ENCODE data around the gene C16orf90.

C16orf90 gene

GRCh38 chr16:3498988-3499387, 3.7 kb upstream of the C16orf90 start:
- no peak for ATAC-seq
- no peak for TF ChIP-seq CSDC2 (CRISPR knock-in tag; IDR thresholded peaks at IDR 0.05)
- TF ChIP-seq ZC3H10 (CRISPR knock-in tag; IDR thresholded peaks at IDR 0.05): no peak
- TF ChIP-seq, protein P1, sequence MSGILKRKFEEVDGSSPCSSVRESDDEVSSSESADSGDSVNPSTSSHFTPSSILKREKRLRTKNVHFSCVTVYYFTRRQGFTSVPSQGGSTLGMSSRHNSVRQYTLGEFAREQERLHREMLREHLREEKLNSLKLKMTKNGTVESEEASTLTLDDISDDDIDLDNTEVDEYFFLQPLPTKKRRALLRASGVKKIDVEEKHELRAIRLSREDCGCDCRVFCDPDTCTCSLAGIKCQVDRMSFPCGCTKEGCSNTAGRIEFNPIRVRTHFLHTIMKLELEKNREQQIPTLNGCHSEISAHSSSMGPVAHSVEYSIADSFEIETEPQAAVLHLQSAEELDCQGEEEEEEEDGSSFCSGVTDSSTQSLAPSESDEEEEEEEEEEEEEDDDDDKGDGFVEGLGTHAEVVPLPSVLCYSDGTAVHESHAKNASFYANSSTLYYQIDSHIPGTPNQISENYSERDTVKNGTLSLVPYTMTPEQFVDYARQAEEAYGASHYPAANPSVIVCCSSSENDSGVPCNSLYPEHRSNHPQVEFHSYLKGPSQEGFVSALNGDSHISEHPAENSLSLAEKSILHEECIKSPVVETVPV (CRISPR knock-in tag; IDR thresholded peaks at IDR 0.05): no peak
- TF ChIP-seq ESRRG (CRISPR knock-in tag; IDR thresholded peaks at IDR 0.05): no peak
- no peak for TF ChIP-seq TOX (CRISPR knock-in tag; IDR thresholded peaks at IDR 0.05; ENCODE audit: borderline replicate concordance)
- TF ChIP-seq ZNF70 (CRISPR knock-in tag; IDR thresholded peaks at IDR 0.05): no peak
- no peak for TF ChIP-seq BACH2 (CRISPR knock-in tag; IDR thresholded peaks at IDR 0.05; ENCODE audit: borderline replicate concordance)
- no peak for TF ChIP-seq ZNF565 (CRISPR knock-in tag; conservative IDR thresholded peaks at IDR 0.05; ENCODE audit: low read depth)
- no peak for TF ChIP-seq PPARA (CRISPR knock-in tag; IDR thresholded peaks at IDR 0.05; ENCODE audit: borderline replicate concordance)
- TF ChIP-seq ISL1 (CRISPR knock-in tag; IDR thresholded peaks at IDR 0.05): no peak
- no peak for TF ChIP-seq SNAI2 (CRISPR knock-in tag; IDR thresholded peaks at IDR 0.05)
- TF ChIP-seq ZFP30 (CRISPR knock-in tag; IDR thresholded peaks at IDR 0.05): no peak
- no peak for TF ChIP-seq GLIS3 (CRISPR knock-in tag; IDR thresholded peaks at IDR 0.05)
- no peak for TF ChIP-seq TSHZ2 (CRISPR knock-in tag; IDR thresholded peaks at IDR 0.05)

- TF ChIP-seq TCF4 (CRISPR knock-in tag; IDR thresholded peaks at IDR 0.05; ENCODE audit: borderline replicate concordance) (no peak), CREB5 (CRISPR knock-in tag; IDR thresholded peaks at IDR 0.05; ENCODE audit: low read depth) (no peak), RARB (CRISPR knock-in tag; IDR thresholded peaks at IDR 0.05) (no peak), SNAI2 (CRISPR knock-in tag; IDR thresholded peaks at IDR 0.05) (no peak), ZFP30 (CRISPR knock-in tag; IDR thresholded peaks at IDR 0.05) (no peak), ESRRG (CRISPR knock-in tag; IDR thresholded peaks at IDR 0.05) (no peak), POU6F1 (CRISPR knock-in tag; IDR thresholded peaks at IDR 0.05; ENCODE audit: borderline replicate concordance, low read depth) (no peak), ZFP3 (CRISPR knock-in tag; IDR thresholded peaks at IDR 0.05) (no peak), ZNF70 (CRISPR knock-in tag; IDR thresholded peaks at IDR 0.05) (no peak)
- TF ChIP-seq, protein P1 (CRISPR knock-in tag; IDR thresholded peaks at IDR 0.05): no peak
- no peak for ATAC-seq
Observed at GRCh38 chr16:3497771-3498170, 2.5 kb upstream of the C16orf90 start.

GRCh38 chr16:3496386-3496785, 1.1 kb upstream of the C16orf90 start:
- ATAC-seq: no peak

More at GRCh38 chr16:3496386-3496785, 1.1 kb upstream of the C16orf90 start:
- TF ChIP-seq ZFP30 (CRISPR knock-in tag; IDR thresholded peaks at IDR 0.05) (no peak), ZNF70 (CRISPR knock-in tag; IDR thresholded peaks at IDR 0.05) (no peak), RARB (CRISPR knock-in tag; IDR thresholded peaks at IDR 0.05) (no peak), ESRRG (CRISPR knock-in tag; IDR thresholded peaks at IDR 0.05) (no peak), PATZ1 (CRISPR knock-in tag; IDR thresholded peaks at IDR 0.05; ENCODE audit: borderline replicate concordance) (no peak), CREB5 (CRISPR knock-in tag; IDR thresholded peaks at IDR 0.05; ENCODE audit: low read depth) (no peak), CSDC2 (CRISPR knock-in tag; IDR thresholded peaks at IDR 0.05) (no peak), GLIS3 (CRISPR knock-in tag; IDR thresholded peaks at IDR 0.05) (no peak), ARNTL (CRISPR knock-in tag; IDR thresholded peaks at IDR 0.05; ENCODE audit: borderline replicate concordance, low read depth) (no peak), ISL1 (CRISPR knock-in tag; IDR thresholded peaks at IDR 0.05) (no peak)
